Measurements from ENCODE around the gene NPS. TPM values are rescaled to one million over a fixed set of nuclear protein-coding genes. Genes with fewer than 3 reads are reported as not detected.

NPS gene
- not detected in 2 replicates for total RNA-seq (ENCODE audit: low replicate concordance)

- TF ChIP-seq, protein P1, sequence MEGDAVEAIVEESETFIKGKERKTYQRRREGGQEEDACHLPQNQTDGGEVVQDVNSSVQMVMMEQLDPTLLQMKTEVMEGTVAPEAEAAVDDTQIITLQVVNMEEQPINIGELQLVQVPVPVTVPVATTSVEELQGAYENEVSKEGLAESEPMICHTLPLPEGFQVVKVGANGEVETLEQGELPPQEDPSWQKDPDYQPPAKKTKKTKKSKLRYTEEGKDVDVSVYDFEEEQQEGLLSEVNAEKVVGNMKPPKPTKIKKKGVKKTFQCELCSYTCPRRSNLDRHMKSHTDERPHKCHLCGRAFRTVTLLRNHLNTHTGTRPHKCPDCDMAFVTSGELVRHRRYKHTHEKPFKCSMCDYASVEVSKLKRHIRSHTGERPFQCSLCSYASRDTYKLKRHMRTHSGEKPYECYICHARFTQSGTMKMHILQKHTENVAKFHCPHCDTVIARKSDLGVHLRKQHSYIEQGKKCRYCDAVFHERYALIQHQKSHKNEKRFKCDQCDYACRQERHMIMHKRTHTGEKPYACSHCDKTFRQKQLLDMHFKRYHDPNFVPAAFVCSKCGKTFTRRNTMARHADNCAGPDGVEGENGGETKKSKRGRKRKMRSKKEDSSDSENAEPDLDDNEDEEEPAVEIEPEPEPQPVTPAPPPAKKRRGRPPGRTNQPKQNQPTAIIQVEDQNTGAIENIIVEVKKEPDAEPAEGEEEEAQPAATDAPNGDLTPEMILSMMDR (IDR thresholded peaks at IDR 0.05; ENCODE audit: insufficient read depth, low read length), result no peak
- no peak for DNase-seq (ENCODE audit: low read depth)
- H3K4me3 ChIP-seq (ENCODE audit: low read depth, low read length), result no peak within 1 kb of the TSS
These were observed at the start of gene NPS for GRCh38 chr10:127549009-127549408. TSS of gene NPS (plus strand) at chr10:127549309. CDS start at chr10:127549369, 60 bp downstream.

DNA sequence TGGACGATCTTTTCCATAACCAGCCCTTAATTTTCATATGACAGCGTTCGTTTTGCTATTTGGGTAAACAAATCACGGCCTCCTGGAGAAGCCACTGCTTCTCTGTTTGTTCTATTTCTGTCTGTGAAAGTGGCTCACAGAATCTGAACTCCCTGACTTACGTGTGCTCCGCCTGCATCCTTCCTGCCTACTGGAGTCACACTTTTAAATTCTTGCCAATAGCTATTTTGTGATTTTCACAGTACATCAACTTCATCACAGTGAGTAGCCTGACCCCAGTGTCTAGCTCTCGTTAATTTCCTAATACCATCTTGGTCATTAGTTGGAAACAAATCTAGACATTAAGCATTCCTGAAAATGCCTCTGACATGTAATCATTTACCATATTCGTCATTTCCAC lies 49.0 kb upstream of the NPS start:
- no peak overlapping the region for H3K4me3 ChIP-seq (ENCODE audit: low read depth, low read length)
- TF ChIP-seq, protein P1 (IDR thresholded peaks at IDR 0.05; ENCODE audit: insufficient read depth, low read length), result no peak
- no peak for DNase-seq (ENCODE audit: low read depth)

DNA sequence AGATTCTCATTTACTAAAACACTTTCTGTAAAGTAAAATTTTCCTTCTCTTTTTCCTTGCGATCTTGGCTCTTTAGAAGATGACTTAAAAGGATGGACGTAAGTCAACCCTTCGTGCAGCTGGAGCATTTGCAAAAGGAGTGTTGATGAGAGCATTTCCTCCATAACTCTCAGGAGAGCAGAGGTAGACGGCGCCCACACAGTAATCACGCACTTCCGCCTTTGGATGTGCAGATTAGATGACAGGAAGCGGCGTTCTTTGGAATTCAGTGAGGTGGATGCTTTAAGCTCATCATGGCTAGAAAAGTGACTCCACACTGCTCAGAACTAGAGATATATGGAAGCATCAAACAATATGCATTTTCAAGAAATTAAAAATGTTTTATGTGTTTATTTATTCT lies 43.0 kb upstream of the NPS start:
- TF ChIP-seq, protein P1 (IDR thresholded peaks at IDR 0.05; ENCODE audit: insufficient read depth, low read length), result no peak
- H3K4me3 ChIP-seq (ENCODE audit: low read depth, low read length), result no peak overlapping the region
- DNase-seq (ENCODE audit: low read depth), result no peak

DNA sequence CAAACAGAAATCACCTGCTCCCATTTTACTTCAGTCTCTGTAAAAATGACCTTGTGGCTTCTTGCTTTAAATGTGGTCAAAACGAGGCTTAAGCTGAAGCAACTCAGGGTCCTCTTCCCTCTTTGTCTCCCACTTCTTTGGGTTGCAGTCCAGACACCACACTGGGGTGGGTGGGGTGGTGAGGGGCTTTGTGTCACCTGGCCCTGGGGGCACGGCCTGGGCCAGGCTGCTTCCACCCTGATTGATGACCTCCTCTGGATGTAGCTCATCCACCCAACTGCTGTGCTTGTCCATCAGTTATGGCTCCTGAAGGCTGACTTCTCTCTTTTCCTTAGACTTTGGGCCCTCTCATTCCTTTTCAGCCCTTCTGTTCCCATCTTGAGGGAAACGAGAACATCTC lies 26.8 kb upstream of the NPS start:
- TF ChIP-seq, protein P1 (IDR thresholded peaks at IDR 0.05; ENCODE audit: insufficient read depth, low read length), result no peak
- no peak overlapping the region for H3K4me3 ChIP-seq (ENCODE audit: low read depth, low read length)
- DNase-seq (ENCODE audit: low read depth), result no peak

- H3K4me3 ChIP-seq (ENCODE audit: low read depth, low read length), result no peak overlapping the region
- TF ChIP-seq, protein P1 (IDR thresholded peaks at IDR 0.05; ENCODE audit: insufficient read depth, low read length), result no peak
- DNase-seq (ENCODE audit: low read depth), result no peak
These were observed 25.6 kb upstream of the NPS start for GRCh38 chr10:127523476-127523875.

GRCh38 chr10:127524229-127524628 lies 24.9 kb upstream of the NPS start:
- TF ChIP-seq, protein P1 (IDR thresholded peaks at IDR 0.05; ENCODE audit: insufficient read depth, low read length), result no peak
- H3K4me3 ChIP-seq (ENCODE audit: low read depth, low read length), result no peak overlapping the region
- DNase-seq (ENCODE audit: low read depth), result no peak

Data from fibroblast of the aortic adventitia (primary cell).